IMR-90 (cell line): Measurements from ENCODE around the gene ASCL3. TPM values are rescaled to one million over a fixed set of nuclear protein-coding genes. Genes with fewer than 3 reads are reported as not detected.

Experiments used
- ATAC-seq: fragments of 200-7000 bp; cut with Tn5 transposase; 2 replicates; pipeline ENCODE4 v1.9.1; 2020; ENCODE audit warnings: low read depth, mild to moderate bottlenecking, moderate library complexity
- BruUV-seq: library from RNA; stranded (reverse); fragments of 400-500 nt; replicated peaks from 2 replicates; lab custom pipeline; 2021; lab: Mats Ljungman, UMichigan
- CTCF ChIA-PET: fragments of 300-600 bp; formaldehyde crosslinking; extraction: SDS; loops from one replicate; lab custom pipeline; 2021; ENCODE audit warnings: antibody characterized with exemption; lab: Yijun Ruan, JAX
- POLR2A ChIA-PET: fragments of 300-600 bp; sonication (Branson Sonifier 250); formaldehyde crosslinking; loops from one replicate; lab custom pipeline; 2022; ENCODE audit warnings: antibody characterized with exemption; ENCODE audit not compliant: unreplicated experiment; lab: Charles Lee
- DNase-seq: peaks from one replicate; pipeline ENCODE4 v3.0.0; 2013
- H2AFZ ChIP-seq: replicated peaks from 2 replicates; pipeline ENCODE3; 2013; ENCODE audit warnings: low read length, mild to moderate bottlenecking; ENCODE audit not compliant: poor library complexity
- H2AK5ac ChIP-seq: 2 replicates; pipeline ENCODE4 v1.6.1; 2013; ENCODE audit warnings: low read depth, low read length, inconsistent platforms
- H2AK9ac ChIP-seq: replicated peaks from 2 replicates; pipeline ENCODE3; 2013; ENCODE audit warnings: mild to moderate bottlenecking, low read depth, low read length, moderate library complexity; ENCODE audit not compliant: poor library complexity
- H2BK120ac ChIP-seq: 2 replicates; pipeline ENCODE4 v1.6.1; 2013; ENCODE audit warnings: low read depth, low read length, inconsistent platforms
- H2BK15ac ChIP-seq: 3 replicates; pipeline ENCODE4 v1.6.1; 2013; ENCODE audit warnings: low read depth, low read length, inconsistent platforms
- H2BK20ac ChIP-seq: 2 replicates; pipeline ENCODE4 v1.6.1; 2013; ENCODE audit warnings: low read depth, mild to moderate bottlenecking, inconsistent platforms, low read length, moderate library complexity
- H2BK5ac ChIP-seq: 2 replicates; pipeline ENCODE4 v1.6.1; 2013; ENCODE audit warnings: mild to moderate bottlenecking, low read depth, low read length, inconsistent platforms; ENCODE audit not compliant: poor library complexity, severe bottlenecking
- H3K14ac ChIP-seq: replicated peaks from 2 replicates; pipeline ENCODE4 v1.6.1; 2013; ENCODE audit warnings: low read depth, low read length, inconsistent platforms
- H3K18ac ChIP-seq: 2 replicates; pipeline ENCODE4 v1.6.1; 2013; ENCODE audit warnings: low read depth, low read length, control low read depth
- H3K23ac ChIP-seq: 2 replicates; pipeline ENCODE4 v1.6.1; 2013; ENCODE audit warnings: low read depth, low read length, inconsistent platforms
- H3K27ac ChIP-seq: 2 replicates; pipeline ENCODE4 v1.5.1; 2013; ENCODE audit warnings: mild to moderate bottlenecking, control low read depth, low read length; ENCODE audit not compliant: insufficient read depth
- H3K27me3 ChIP-seq: 2 replicates; pipeline ENCODE4 v1.6.1; 2013; ENCODE audit warnings: low read length; ENCODE audit not compliant: control insufficient read depth, insufficient read depth
- H3K36me3 ChIP-seq: 2 replicates; pipeline ENCODE4 v1.6.1; 2013; ENCODE audit warnings: low read length, mixed read lengths; ENCODE audit not compliant: control insufficient read depth, insufficient read depth
- H3K4ac ChIP-seq: 2 replicates; pipeline ENCODE4 v1.6.1; 2013; ENCODE audit warnings: low read depth, low read length, inconsistent platforms
- H3K4me1 ChIP-seq: 2 replicates; pipeline ENCODE4 v1.6.1; 2013; ENCODE audit warnings: low read length, mixed read lengths; ENCODE audit not compliant: control insufficient read depth, insufficient read depth
- H3K4me2 ChIP-seq: 2 replicates; pipeline ENCODE4 v1.6.1; 2013; ENCODE audit warnings: low read depth, mild to moderate bottlenecking, control low read depth, low read length, moderate library complexity
- H3K4me3 ChIP-seq: 2 replicates; pipeline ENCODE4 v1.5.1; 2013; ENCODE audit warnings: low read depth, mild to moderate bottlenecking, control low read depth, low read length, moderate library complexity; ENCODE audit not compliant: insufficient read depth
- H3K56ac ChIP-seq: 2 replicates; pipeline ENCODE4 v1.6.1; 2013; ENCODE audit warnings: low read length, inconsistent platforms; ENCODE audit not compliant: insufficient read depth; ENCODE audit errors: extremely low read depth
- H3K79me1 ChIP-seq, 2 experiments: 2 replicates each; pipeline ENCODE4 v1.6.1; 2013; ENCODE audit warnings: low read length in 2 of 2, inconsistent platforms in 1 of 2, low read depth in 1 of 2
- H3K9ac ChIP-seq: 2 replicates; pipeline ENCODE4 v1.6.1; 2013; ENCODE audit warnings: low read depth, low read length, control low read depth
- H3K9me1 ChIP-seq: 2 replicates; pipeline ENCODE4 v1.6.1; 2013; ENCODE audit warnings: low read length, inconsistent platforms; ENCODE audit not compliant: insufficient read depth
- H3K9me3 ChIP-seq: 2 replicates; pipeline ENCODE4 v1.6.1; 2013; ENCODE audit warnings: low read length; ENCODE audit not compliant: control insufficient read depth, insufficient read depth
- H4K20me1 ChIP-seq: 2 replicates; pipeline ENCODE4 v1.6.1; 2013; ENCODE audit warnings: low read length, inconsistent platforms; ENCODE audit not compliant: insufficient read depth
- H4K5ac ChIP-seq: 2 replicates; pipeline ENCODE4 v1.6.1; 2013; ENCODE audit warnings: mild to moderate bottlenecking, low read depth, low read length, control low read depth
- H4K8ac ChIP-seq, 2 experiments: 2 replicates each; pipeline ENCODE4 v1.6.1; 2013; ENCODE audit warnings: low read depth in 2 of 2, low read length in 2 of 2, control low read depth in 1 of 2, inconsistent platforms in 1 of 2
- H4K91ac ChIP-seq: 2 replicates; pipeline ENCODE4 v1.6.1; 2013; ENCODE audit warnings: low read depth, low read length, inconsistent platforms; ENCODE audit not compliant: insufficient read depth
- BHLHE40 ChIP-seq: fragments of 150-350 bp; IDR thresholded peaks from 2 replicates; pipeline ENCODE4 v1.6.1; 2016; ENCODE audit warnings: mild to moderate bottlenecking, low read depth, low read length
- CEBPB ChIP-seq: IDR thresholded peaks from 2 replicates; pipeline ENCODE4 v1.6.1; 2012; ENCODE audit warnings: low read depth, low read length, improper control_type of control experiment
- CHD1 ChIP-seq: IDR thresholded peaks from 2 replicates; pipeline ENCODE4 v1.6.1; 2012; ENCODE audit warnings: low read depth, low read length, improper control_type of control experiment
- CTCF ChIP-seq: conservative IDR thresholded peaks from 2 replicates; pipeline ENCODE4 v1.5.1; 2012; ENCODE audit warnings: mild to moderate bottlenecking, low read depth, low read length, improper control_type of control experiment
- ELK1 ChIP-seq: fragments of 150-350 bp; IDR thresholded peaks from 2 replicates; pipeline ENCODE4 v1.6.1; 2016; ENCODE audit warnings: low read depth, mild to moderate bottlenecking, low read length, moderate library complexity, borderline replicate concordance
- FOS ChIP-seq: fragments of 150-350 bp; IDR thresholded peaks from 2 replicates; pipeline ENCODE4 v1.6.1; 2016; ENCODE audit warnings: low read depth, low read length
- MAFK ChIP-seq: IDR thresholded peaks from 2 replicates; pipeline ENCODE4 v1.6.1; 2012; ENCODE audit warnings: low read depth, low read length, improper control_type of control experiment
- MXI1 ChIP-seq: IDR thresholded peaks from 2 replicates; pipeline ENCODE4 v1.6.1; 2012; ENCODE audit warnings: low read depth, mild to moderate bottlenecking, low read length, moderate library complexity, borderline replicate concordance
- NFE2L2 ChIP-seq: fragments of 150-350 bp; IDR thresholded peaks from 2 replicates; pipeline ENCODE4 v1.6.1; 2016; ENCODE audit warnings: low read depth, mild to moderate bottlenecking, low read length
- RAD21 ChIP-seq: IDR thresholded peaks from 2 replicates; pipeline ENCODE4 v1.6.1; 2012; ENCODE audit warnings: low read length, improper control_type of control experiment
- RCOR1 ChIP-seq: IDR thresholded peaks from 2 replicates; pipeline ENCODE4 v1.6.1; 2012; ENCODE audit warnings: mild to moderate bottlenecking, low read length, improper control_type of control experiment; ENCODE audit not compliant: insufficient replicate concordance
- RFX5 ChIP-seq: IDR thresholded peaks from 2 replicates; pipeline ENCODE4 v1.8.0; 2012; ENCODE audit warnings: low read depth, mild to moderate bottlenecking, low read length, moderate library complexity
- SMC3 ChIP-seq: fragments of 150-350 bp; IDR thresholded peaks from 2 replicates; pipeline ENCODE4 v1.6.1; 2016; ENCODE audit warnings: low read depth, mild to moderate bottlenecking, antibody characterized with exemption, low read length, moderate library complexity
- WGBS, 2 experiments: methylation state at CpG; one replicate each; pipeline versions ENCODE4 v1.1.5 to v1.1.7; 2013; ENCODE audit warnings: missing lambda C conversion rate in 2 of 2; ENCODE audit not compliant: insufficient read length in 1 of 2; ENCODE audit errors: extremely low coverage in 2 of 2; 5-methylcytosine and 5-hydroxymethylcytosine counted together
- dilution Hi-C: fragments of 300-500 bp; cut with HindIII; formaldehyde crosslinking; loops from one replicate; pipeline ENCODE4 v1.14.3; 2018; ENCODE audit warnings: low sequenced_read_pairs; ENCODE audit not compliant: unreplicated experiment
- in situ Hi-C: fragments of 300-500 bp; cut with MboI; formaldehyde crosslinking; loops from 3 replicates; pipeline ENCODE4 v1.14.3; 2019; ENCODE audit warnings: low sequenced_read_pairs, inconsistent platforms, mixed read lengths
- intact Hi-C: fragments of 100-400 bp; cut with micrococcal nuclease; formaldehyde crosslinking; loops from 2 replicates; pipeline ENCODE4 v1.10.0; 2022
- polyA plus RNA-seq, 3 experiments: library from polyadenylated mRNA; depleted of rRNA; stranded (reverse); fragments of >200 nt; gene quantifications; 2 replicates each; pipeline ENCODE4 v1.2.3, GENCODE V29; 2012; ENCODE audit warnings: low replicate concordance in 1 of 3
- total RNA-seq: library from RNA; depleted of rRNA; stranded (reverse); fragments of >200 nt; gene quantifications from 2 replicates; pipeline ENCODE4 v1.2.3, GENCODE V29; 2012

ASCL3 gene
- total and polyA plus RNA-seq, 2 of the 4 experiments (the other 2 are of a cell fraction): not detected

DNA sequence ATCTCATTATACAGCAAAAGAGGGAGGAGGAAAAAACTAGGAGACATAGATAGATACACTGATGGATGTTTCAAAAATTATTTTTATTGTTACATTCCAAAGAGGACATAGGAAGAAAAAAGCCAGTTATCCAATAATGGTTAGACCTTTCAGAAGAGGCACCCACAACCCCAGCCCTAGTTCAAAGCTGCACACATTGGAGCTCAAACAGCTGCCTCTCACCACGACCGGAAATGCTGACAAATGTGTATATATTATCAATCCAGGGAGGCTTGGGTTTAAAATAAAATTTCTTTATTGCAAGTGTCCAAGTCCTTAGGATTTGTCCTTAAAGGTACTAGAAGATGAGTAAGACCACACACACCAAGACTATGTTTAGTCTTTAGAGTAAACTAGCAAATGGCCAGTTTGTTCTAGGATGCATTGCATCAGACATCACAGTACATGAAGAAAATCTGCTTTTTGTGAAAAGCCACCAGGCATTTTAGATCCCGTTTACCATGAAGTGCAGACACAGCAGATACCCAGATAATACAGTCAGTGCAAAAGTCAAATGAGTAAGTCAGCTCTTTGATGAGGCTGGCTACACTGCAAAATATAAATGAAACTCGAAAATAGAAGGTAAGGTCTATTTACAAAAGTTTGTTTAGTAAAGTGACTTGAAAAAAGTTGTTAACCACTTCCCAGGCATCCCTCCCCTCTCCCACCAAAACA lies 4.6 kb upstream of the ASCL3 start:
- peak overlapping the region; percentile 23 for H3K14ac ChIP-seq
- H4K91ac ChIP-seq: peak overlapping the region; percentile 12; the same call in 1 of the 2 replicates
- in situ Hi-C loops (no loop called here), intact Hi-C loops (no loop called here), dilution Hi-C loops (no loop called here)
- H3K56ac ChIP-seq: peak overlapping the region; percentile 37; the same call in 1 of the 2 replicates
- no peak overlapping the region for H2AK9ac ChIP-seq
- TF ChIP-seq CEBPB (peak; percentile 82), RFX5 (no peak), MAFK (0 out of 2 replicates have a peak, but pooled peaks have one; percentile 1), RCOR1 (no peak), NFE2L2 (no peak), MXI1 (no peak), CHD1 (no peak), BHLHE40 (no peak), RAD21 (no peak), ELK1 (no peak), CTCF (no peak), FOS (peak; percentile 8; the same call in 1 of the 2 replicates), SMC3 (no peak)
- H2BK120ac ChIP-seq: peak overlapping the region; percentile 5
- 0 out of 3 replicates have a peak overlapping the region, but pooled peaks have one; percentile 8 for H2BK15ac ChIP-seq
- peak overlapping the region; percentile 40 for H2BK5ac ChIP-seq
- no peak overlapping the region for H3K23ac ChIP-seq
- no peak overlapping the region; the same call in 1 of the 2 replicates for H3K4ac ChIP-seq
- WGBS, 2 experiments: no CpG with 5 or more reads among the region's 4 CpGs
- H3K9ac ChIP-seq: peak overlapping the region; percentile 4; the same call in 1 of the 2 replicates
- no peaks in the 10 kb centered on the region for H3K9me1 ChIP-seq
- H4K5ac ChIP-seq: peak overlapping the region; percentile 0; the same call in 1 of the 2 replicates
- peak overlapping the region in 1 of 2 experiments; percentile 72; a peak in 2 of 4 replicates for H4K8ac ChIP-seq
- no peaks in the 10 kb centered on the region for H3K27me3 ChIP-seq
- peak; percentile 68 for DNase-seq
- peak; percentile 86 for ATAC-seq
- peaks cover 0 to 4% of the 10 kb centered on the region in 2 experiments; a peak in 1 of 4 replicates for H3K79me1 ChIP-seq
- H3K27ac ChIP-seq: no peak overlapping the region
- peak overlapping the region; percentile 46; the same call in 1 of the 2 replicates for H3K4me2 ChIP-seq
- H3K9me3 ChIP-seq: no peaks in the 10 kb centered on the region
- ChIA-PET CTCF (interaction anchor here (1.2 kb wide), 1 partner anchor 14 kb away, joined by 3 read pairs; no protein-coding TSS in a partner anchor), POLR2A (interaction anchor here (0.6 kb wide), 1 partner anchor 219 kb away, joined by 4 read pairs; no protein-coding TSS in a partner anchor)
- H3K4me1 ChIP-seq: peaks cover 2% of the 10 kb centered on the region
- peaks cover 14% of the 10 kb centered on the region for H3K36me3 ChIP-seq
- H4K20me1 ChIP-seq: no peaks in the 10 kb centered on the region
- peak overlapping the region; percentile 1 for H2BK20ac ChIP-seq
- H3K18ac ChIP-seq: peak overlapping the region; percentile 34; the same call in 1 of the 2 replicates
- TSS peak; percentile 94 for BruUV-seq
- H2AFZ ChIP-seq: no peak overlapping the region
- H3K4me3 ChIP-seq: no peak overlapping the region
- H2AK5ac ChIP-seq: no peak overlapping the region
